Left kidney (tissue), 2 donors: ENCODE results near the gene TUBB3. TPM values are rescaled to one million over a fixed set of nuclear protein-coding genes. Genes with fewer than 3 reads are reported as not detected.

Source experiments
- DNase-seq: peaks from one replicate; pipeline ENCODE4 v3.0.0-alpha.2; 2013
- polyA plus RNA-seq: library from polyadenylated mRNA; unstranded; fragments of 120-200 nt; gene quantifications from one replicate; pipeline ENCODE4 v1.2.1, GENCODE V29; 2013; ENCODE audit not compliant: insufficient read length

The TUBB3 gene
- polyA plus RNA-seq, 1 donor: 8.8 TPM

GRCh38 chr16:89936034-89936433 is 12.9 kb downstream of the TUBB3 start:
- DNase-seq: no peak

DNA sequence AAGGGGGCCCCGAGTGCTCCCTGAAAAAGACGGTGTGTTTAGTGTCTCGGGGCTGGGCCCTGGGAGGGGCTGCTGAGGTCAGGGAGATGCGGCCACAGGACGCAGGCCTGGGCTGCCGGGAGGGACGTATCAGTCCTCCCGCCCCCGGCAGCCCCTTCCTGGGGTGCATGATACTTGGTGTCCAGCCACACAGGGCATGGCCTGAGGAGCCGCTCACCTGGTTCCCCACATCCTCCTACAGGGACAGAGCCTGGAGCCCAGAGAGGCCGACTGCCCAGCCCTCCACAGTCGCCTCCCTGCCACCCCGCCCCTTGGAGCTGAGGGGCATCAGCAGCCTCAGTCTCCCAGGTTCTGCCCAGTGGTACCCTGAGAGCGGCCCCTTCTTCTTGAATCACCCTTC is 13.4 kb downstream of the TUBB3 start:
- no peak for DNase-seq

GRCh38 chr16:89936981-89937380 is 13.8 kb downstream of the TUBB3 start:
- DNase-seq: no peak

DNA sequence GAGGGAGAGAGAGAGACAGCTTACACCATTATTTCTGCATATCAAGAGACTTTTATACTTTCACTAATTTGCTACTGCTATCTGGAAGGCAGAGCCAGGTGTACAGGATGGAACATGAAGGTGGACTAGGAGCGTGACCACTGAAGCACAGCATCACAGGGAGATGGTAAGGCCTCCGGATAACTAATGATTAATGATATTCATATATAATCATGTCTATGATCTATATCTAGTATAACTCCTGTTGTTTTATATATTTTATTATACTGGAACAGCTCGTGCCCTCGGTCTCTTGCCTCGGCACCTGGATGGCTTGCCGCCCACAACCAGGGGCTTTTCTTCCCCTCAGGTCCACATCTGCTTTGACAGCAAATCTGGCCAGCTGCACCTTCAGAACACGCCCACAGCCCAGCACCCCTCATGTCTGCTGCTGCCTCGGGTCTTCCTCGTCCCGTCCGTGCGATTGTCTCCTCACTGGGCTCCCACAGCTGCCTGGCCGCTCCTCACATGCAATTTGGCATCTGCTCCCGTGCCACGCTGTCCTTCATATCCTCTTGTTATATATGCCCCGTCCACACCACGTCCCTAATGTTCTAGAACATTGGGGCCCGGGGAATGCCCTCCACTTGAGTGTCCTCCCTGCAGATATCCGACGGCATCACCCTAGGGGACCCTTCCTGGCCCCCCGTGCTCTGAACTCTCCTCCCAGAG is 15.2 kb downstream of the TUBB3 start:
- DNase-seq: no peak

GRCh38 chr16:89944773-89945172 is 21.6 kb downstream of the TUBB3 start:
- no peak for DNase-seq

- DNase-seq: no peak
These were observed 22.5 kb downstream of the TUBB3 start for GRCh38 chr16:89945654-89946053.

- no peak for DNase-seq
These were observed 23.4 kb downstream of the TUBB3 start for GRCh38 chr16:89946515-89946914.

- no peak for DNase-seq
These were observed 26.1 kb downstream of the TUBB3 start for GRCh38 chr16:89949121-89949742.

GRCh38 chr16:89949756-89950155 is 26.6 kb downstream of the TUBB3 start:
- DNase-seq: no peak

- DNase-seq: no peak
These were observed 28.4 kb downstream of the TUBB3 start for GRCh38 chr16:89951509-89951908.

- no peak for DNase-seq
These were observed 28.9 kb downstream of the TUBB3 start for GRCh38 chr16:89952049-89952448.

DNA sequence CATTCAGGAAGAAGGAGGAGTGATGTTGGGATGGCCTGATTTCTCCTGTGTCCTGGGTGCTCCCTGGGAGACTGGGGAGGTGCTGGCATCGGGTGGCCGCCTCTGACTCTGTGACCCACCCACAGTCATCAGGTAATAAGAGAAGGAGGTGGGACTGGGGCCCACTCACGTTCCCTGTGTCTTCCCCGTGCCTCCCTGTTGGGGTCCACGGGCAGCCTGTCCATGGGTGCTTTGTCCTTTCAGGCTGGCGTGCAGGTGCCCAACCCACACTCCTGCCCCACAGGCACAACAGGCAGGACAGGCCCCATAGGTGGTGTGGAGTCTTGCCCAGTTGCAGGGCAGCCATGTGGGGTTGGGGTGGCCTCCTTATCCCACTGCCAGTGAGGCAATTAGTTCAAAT is 29.4 kb downstream of the TUBB3 start:
- no peak for DNase-seq

- DNase-seq: no peak
These were observed 30.7 kb downstream of the TUBB3 start for GRCh38 chr16:89953671-89954406.

DNA sequence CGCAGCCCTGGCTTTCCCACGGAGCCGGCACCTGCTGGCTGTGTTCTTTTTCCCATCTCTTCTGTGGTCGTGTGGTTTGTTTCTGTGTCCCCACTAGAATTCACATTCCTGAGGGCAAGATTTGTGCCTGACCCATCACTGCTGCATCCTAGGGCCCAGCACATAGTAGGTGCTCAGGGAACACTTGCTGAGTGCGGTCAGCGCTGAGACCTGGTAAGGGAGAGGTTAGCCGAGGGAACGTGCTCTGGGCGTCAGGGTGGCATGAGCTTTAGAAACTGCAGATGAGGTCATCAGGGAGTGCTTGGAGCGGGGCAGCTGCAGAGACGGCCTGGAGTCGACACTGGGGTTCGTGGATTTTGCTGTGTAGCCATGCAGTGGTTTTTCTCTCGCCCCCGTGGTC is 31.3 kb downstream of the TUBB3 start:
- DNase-seq: no peak

DNA sequence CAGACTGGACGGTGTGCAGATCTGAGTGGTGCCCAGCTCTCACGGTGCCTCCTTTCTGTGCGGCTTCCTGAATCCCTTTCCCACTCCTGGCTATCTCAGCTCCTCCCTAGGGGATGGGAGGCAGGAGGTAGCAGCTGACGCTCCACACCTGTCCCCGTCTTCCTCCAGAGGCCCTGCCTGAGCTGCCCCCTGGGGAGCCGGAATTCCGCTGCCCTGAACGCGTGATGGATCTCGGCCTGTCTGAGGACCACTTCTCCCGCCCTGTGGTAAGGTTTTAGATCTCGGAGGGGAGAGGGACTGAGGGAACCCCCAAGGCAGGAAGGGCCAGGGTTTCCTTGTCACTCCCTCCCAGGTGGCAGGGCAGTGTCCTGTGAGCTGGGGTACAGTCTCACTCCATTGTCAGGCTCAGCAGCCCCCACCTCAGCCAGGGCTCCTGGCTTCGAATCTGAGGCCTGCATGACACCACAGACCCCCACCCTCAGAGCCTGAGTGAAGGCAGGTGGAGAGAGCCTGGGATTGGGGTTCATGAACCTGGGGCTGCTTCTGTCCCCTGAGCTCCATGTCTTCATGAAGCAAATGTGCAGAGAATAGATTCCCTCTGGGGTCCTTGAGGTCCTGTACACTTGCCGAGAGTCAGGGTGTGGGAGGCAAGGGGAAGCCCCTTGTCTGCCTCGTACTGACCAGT is 32.0 kb downstream of the TUBB3 start:
- DNase-seq: no peak

- DNase-seq: no peak
These were observed 33.5 kb downstream of the TUBB3 start for GRCh38 chr16:89956505-89957215.

GRCh38 chr16:89957216-89957785 is 34.2 kb downstream of the TUBB3 start:
- DNase-seq: no peak

DNA sequence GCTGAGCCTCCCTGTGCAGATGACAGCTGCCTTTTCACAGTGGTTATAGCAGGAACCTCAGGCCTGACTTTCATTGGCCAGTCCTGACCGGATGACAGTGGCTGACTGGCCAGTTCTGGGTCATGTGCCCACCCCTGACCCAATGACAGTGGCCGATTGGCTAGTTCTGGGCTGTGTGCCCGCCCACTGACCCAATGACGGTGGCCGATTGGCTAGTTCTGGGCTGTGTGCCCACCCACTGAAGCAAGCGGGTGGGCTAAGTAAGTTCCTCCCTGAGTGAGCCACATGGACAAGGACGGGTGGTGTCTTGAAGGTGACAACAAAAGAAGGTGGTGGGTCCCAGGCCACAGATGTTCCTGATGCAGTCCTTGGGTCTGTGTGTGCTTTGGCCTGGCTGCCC is 34.9 kb downstream of the TUBB3 start:
- no peak for DNase-seq

DNA sequence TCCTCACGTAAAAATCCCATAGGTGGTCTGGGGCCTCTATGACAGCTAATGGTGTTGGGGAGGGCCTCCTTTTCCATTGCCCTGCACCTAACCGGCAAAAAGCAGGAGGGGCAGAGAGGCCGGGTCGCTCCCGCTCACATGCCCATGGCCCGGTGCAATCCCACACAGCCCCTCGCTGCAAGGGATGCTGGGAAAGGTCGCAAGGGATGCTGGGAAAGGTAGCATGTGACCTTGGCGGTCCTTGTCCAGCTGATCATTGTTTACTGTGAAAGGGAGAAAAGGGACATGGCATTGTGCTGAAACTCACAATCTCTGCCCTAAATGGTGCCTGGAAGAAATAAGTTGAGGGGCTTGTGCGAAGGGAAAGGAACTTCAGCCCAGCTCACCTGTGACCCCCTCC is 35.5 kb downstream of the TUBB3 start:
- DNase-seq: no peak

DNA sequence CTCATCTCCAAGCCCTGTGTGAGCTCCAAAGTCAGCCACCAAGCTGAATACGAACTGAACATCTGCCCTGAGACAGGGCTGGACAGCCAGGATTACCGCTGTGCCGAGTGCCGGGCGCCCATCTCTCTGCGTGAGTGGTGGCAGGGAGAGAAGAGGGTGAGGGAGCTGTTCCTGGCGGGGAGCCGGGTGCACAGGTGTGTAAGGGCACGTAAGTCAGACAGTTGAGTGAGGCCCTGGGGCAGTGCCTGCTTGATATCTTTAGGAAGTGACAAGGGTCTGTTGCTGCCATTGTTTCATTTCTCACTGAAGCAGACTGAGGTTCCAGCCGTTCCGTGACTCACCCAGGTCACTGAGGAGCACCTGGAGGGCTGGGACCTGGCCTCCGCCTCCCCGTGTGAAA is 37.8 kb downstream of the TUBB3 start:
- DNase-seq: no peak

DNA sequence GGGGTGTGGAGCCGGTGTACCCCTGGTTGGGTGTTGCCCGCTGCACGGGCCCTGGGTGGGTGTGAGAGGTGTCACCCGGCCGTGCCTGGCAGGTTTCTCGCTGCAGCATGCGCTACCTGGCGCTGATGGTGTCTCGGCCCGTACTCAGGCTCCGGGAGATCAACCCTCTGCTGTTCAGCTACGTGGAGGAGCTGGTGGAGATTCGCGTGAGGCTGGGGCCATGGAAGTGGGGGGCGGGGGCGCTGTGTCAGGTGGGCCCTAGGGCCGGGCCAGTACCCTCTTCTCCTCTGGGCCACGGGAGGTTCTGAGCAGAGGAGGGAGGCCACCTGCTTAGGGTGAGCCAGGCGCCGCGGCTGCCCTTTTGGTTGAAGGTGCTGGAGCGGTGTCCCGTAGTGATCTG is 38.8 kb downstream of the TUBB3 start:
- DNase-seq: no peak
